ENCODE measurements around the gene GPATCH1. TPM values are rescaled to one million over a fixed set of nuclear protein-coding genes. Genes with fewer than 3 reads are reported as not detected.
"Not testable (repeated sequence)": the region's sequence is repeated elsewhere in the genome, so short reads cannot be mapped to it uniquely, and the experiment has no call there.

GPATCH1 gene
- total and polyA plus RNA-seq, 5 experiments from 2014 or later: 3.9 to 21.7 (median 6.4) TPM

- Mint-ChIP-seq H3K27ac (peak overlapping the region in 2 of 10 donors; percentile 3 to 11), H3K4me1 (peaks cover 9 to 14% (median 12%) of the 10 kb centered on the region in 4 donors)
- H3K4me3 Mint-ChIP-seq, H3K9me3 Mint-ChIP-seq, ATAC-seq, DNase-seq, H3K36me3 Mint-ChIP-seq, H3K27me3 Mint-ChIP-seq, POLR2A ChIA-PET: not testable (repeated sequence)
Measured at GRCh38 chr19:33154313-33154712, 73.3 kb downstream of the GPATCH1 start.

- no peak overlapping the region for H3K27ac Mint-ChIP-seq
- ATAC-seq: no peak
- POLR2A ChIA-PET: no interaction called here
Measured at GRCh38 chr19:33156334-33156733, 75.4 kb downstream of the GPATCH1 start.

GRCh38 chr19:33157906-33158305, 76.9 kb downstream of the GPATCH1 start:
- DNase-seq (no peak), ATAC-seq (no peak)
- peak overlapping the region in 7 of 10 donors; percentile 28 to 92 (median 69) for H3K27ac Mint-ChIP-seq
- POLR2A ChIA-PET: interaction anchor here (0.6 to 7.6 kb wide), 3 partner anchors 14 to 17 kb away, joined by 3 to 113 read pairs (median 3); no protein-coding TSS in a partner anchor
- H3K9me3 Mint-ChIP-seq: no peaks in the 10 kb centered on the region
- peaks cover 18 to 43% (median 37%) of the 10 kb centered on the region in 4 donors for H3K4me1 Mint-ChIP-seq
- H3K4me3 Mint-ChIP-seq: peak overlapping the region in 1 of 10 donors; percentile 22
- no peaks in the 10 kb centered on the region for H3K36me3 Mint-ChIP-seq
- no peaks in the 10 kb centered on the region for H3K27me3 Mint-ChIP-seq

More at GRCh38 chr19:33156334-33156733, 75.4 kb downstream of the GPATCH1 start:
- Mint-ChIP-seq H3K9me3 (no peaks in the 10 kb centered on the region), H3K4me3 (no peak overlapping the region), H3K27me3 (no peaks in the 10 kb centered on the region), H3K36me3 (no peaks in the 10 kb centered on the region), H3K4me1 (peaks cover 14 to 33% (median 30%) of the 10 kb centered on the region in 4 donors)
- no peak for DNase-seq

GRCh38 chr19:33158365-33158764, 77.4 kb downstream of the GPATCH1 start:
- ATAC-seq (no peak), DNase-seq (no peak)
- peak overlapping the region in 2 of 10 donors; percentile 18 to 22 for H3K4me3 Mint-ChIP-seq
- POLR2A ChIA-PET: interaction anchor here (0.6 to 7.6 kb wide), 2 partner anchors 17 to 23 kb away, joined by 3 to 113 read pairs; no protein-coding TSS in a partner anchor
- no peaks in the 10 kb centered on the region for H3K9me3 Mint-ChIP-seq
- H3K4me1 Mint-ChIP-seq: peaks cover 18 to 43% (median 37%) of the 10 kb centered on the region in 4 donors
- H3K27ac Mint-ChIP-seq: peak overlapping the region in 6 of 10 donors; percentile 28 to 92 (median 60)
- H3K36me3 Mint-ChIP-seq: no peaks in the 10 kb centered on the region
- no peaks in the 10 kb centered on the region for H3K27me3 Mint-ChIP-seq

- POLR2A ChIA-PET: interaction anchor here (0.6 to 7.6 kb wide), 3 partner anchors 16 to 215 kb away, joined by 3 to 113 read pairs (median 5); partner anchors contain the start of gene CEBPG
- Mint-ChIP-seq H3K27me3 (no peaks in the 10 kb centered on the region), H3K27ac (peak overlapping the region in 2 of 10 donors; percentile 48 to 86), H3K36me3 (no peaks in the 10 kb centered on the region), H3K9me3 (no peaks in the 10 kb centered on the region), H3K4me1 (peaks cover 19 to 43% (median 37%) of the 10 kb centered on the region in 4 donors), H3K4me3 (no peak overlapping the region)
- no peak for DNase-seq
- ATAC-seq: no peak
Measured at GRCh38 chr19:33159149-33159548, 78.2 kb downstream of the GPATCH1 start.

GRCh38 chr19:33159893-33160292, 78.9 kb downstream of the GPATCH1 start:
- no peak for ATAC-seq
- peaks cover 20 to 43% (median 38%) of the 10 kb centered on the region in 4 donors for H3K4me1 Mint-ChIP-seq
- DNase-seq: no peak
- H3K9me3 Mint-ChIP-seq: no peaks in the 10 kb centered on the region
- POLR2A ChIA-PET: interaction anchor here (1.4 to 7.6 kb wide), 3 partner anchors 15 to 214 kb away, joined by 3 to 113 read pairs (median 5); partner anchors contain the start of gene CEBPG
- peak overlapping the region; percentile 83 to 95 (median 91) for H3K27ac Mint-ChIP-seq
- no peaks in the 10 kb centered on the region for H3K36me3 Mint-ChIP-seq
- H3K27me3 Mint-ChIP-seq: no peaks in the 10 kb centered on the region
- H3K4me3 Mint-ChIP-seq: peak overlapping the region in 5 of 10 donors; percentile 55 to 81 (median 74)

- H3K9me3 Mint-ChIP-seq: no peaks in the 10 kb centered on the region
- H3K27ac Mint-ChIP-seq: peak overlapping the region in 9 of 10 donors; percentile 37 to 94 (median 88)
- H3K4me1 Mint-ChIP-seq: peaks cover 21 to 44% (median 39%) of the 10 kb centered on the region in 4 donors
- H3K27me3 Mint-ChIP-seq: no peaks in the 10 kb centered on the region
- peak overlapping the region in 7 of 10 donors; percentile 15 to 81 (median 70) for H3K4me3 Mint-ChIP-seq
- ATAC-seq: no peak
- DNase-seq: no peak
- no peaks in the 10 kb centered on the region for H3K36me3 Mint-ChIP-seq
- POLR2A ChIA-PET: interaction anchor here (1.8 to 7.6 kb wide), 2 partner anchors 14 to 212 kb away, joined by 5 to 113 read pairs; partner anchors contain the start of gene CEBPG
Measured at GRCh38 chr19:33161201-33161600, 80.2 kb downstream of the GPATCH1 start.

GRCh38 chr19:33163481-33163880, 82.5 kb downstream of the GPATCH1 start:
- Mint-ChIP-seq H3K4me3 (no peak overlapping the region), H3K27ac (no peak overlapping the region), H3K4me1 (peaks cover 17 to 45% (median 30%) of the 10 kb centered on the region in 4 donors), H3K36me3 (peaks cover 0 to 4% (median 2%) of the 10 kb centered on the region in 3 donors), H3K9me3 (peaks cover 0 to 13% (median 3%) of the 10 kb centered on the region in 9 donors), H3K27me3 (no peaks in the 10 kb centered on the region)
- no peak for ATAC-seq
- DNase-seq: no peak
- POLR2A ChIA-PET: interaction anchor here (7.6 kb wide), 1 partner anchor 12 kb away, joined by 113 read pairs; no protein-coding TSS in a partner anchor

GRCh38 chr19:33166037-33166436, 85.1 kb downstream of the GPATCH1 start:
- POLR2A ChIA-PET: interaction anchor here (1.8 kb wide), 1 partner anchor 10 kb away, joined by 8 read pairs; no protein-coding TSS in a partner anchor
- H3K36me3 Mint-ChIP-seq: peaks cover 0 to 11% (median 9%) of the 10 kb centered on the region in 3 donors
- peaks cover 0 to 19% (median 4%) of the 10 kb centered on the region in 9 donors for H3K9me3 Mint-ChIP-seq
- H3K27ac Mint-ChIP-seq, ATAC-seq, H3K27me3 Mint-ChIP-seq, DNase-seq, H3K4me3 Mint-ChIP-seq: not testable (repeated sequence)
- H3K4me1 Mint-ChIP-seq: peaks cover 12 to 37% (median 17%) of the 10 kb centered on the region in 4 donors

GRCh38 chr19:33167438-33167837, 86.5 kb downstream of the GPATCH1 start:
- ATAC-seq (no peak), DNase-seq (no peak)
- Mint-ChIP-seq H3K27ac (no peak overlapping the region), H3K4me3 (no peak overlapping the region), H3K36me3 (peaks cover 0 to 11% (median 9%) of the 10 kb centered on the region in 3 donors), H3K4me1 (peaks cover 8 to 33% (median 18%) of the 10 kb centered on the region in 4 donors), H3K27me3 (no peaks in the 10 kb centered on the region), H3K9me3 (peaks cover 0 to 19% (median 4%) of the 10 kb centered on the region in 9 donors)
- POLR2A ChIA-PET: interaction anchor here (1.8 kb wide), 1 partner anchor 9 kb away, joined by 8 read pairs; no protein-coding TSS in a partner anchor

GRCh38 chr19:33168528-33168927, 87.5 kb downstream of the GPATCH1 start:
- peaks cover 12 to 37% (median 26%) of the 10 kb centered on the region in 4 donors for H3K4me1 Mint-ChIP-seq
- H3K27me3 Mint-ChIP-seq: no peaks in the 10 kb centered on the region
- no peak overlapping the region for H3K4me3 Mint-ChIP-seq
- POLR2A ChIA-PET: no interaction called here
- H3K9me3 Mint-ChIP-seq: peaks cover 0 to 19% (median 4%) of the 10 kb centered on the region in 9 donors
- peaks cover 0 to 11% (median 9%) of the 10 kb centered on the region in 3 donors for H3K36me3 Mint-ChIP-seq
- no peak for ATAC-seq
- peak overlapping the region in 1 of 10 donors; percentile 74 for H3K27ac Mint-ChIP-seq
- no peak for DNase-seq

- POLR2A ChIA-PET: no interaction called here
- peaks cover 20 to 49% (median 45%) of the 10 kb centered on the region in 4 donors for H3K4me1 Mint-ChIP-seq
- H3K36me3 Mint-ChIP-seq: peaks cover 0 to 11% (median 9%) of the 10 kb centered on the region in 3 donors
Measured at GRCh38 chr19:33171222-33171795, 90.3 kb downstream of the GPATCH1 start.

More at GRCh38 chr19:33171222-33171795, 90.3 kb downstream of the GPATCH1 start:
- no peak overlapping the region for H3K4me3 Mint-ChIP-seq
- peaks cover 0 to 19% (median 4%) of the 10 kb centered on the region in 9 donors for H3K9me3 Mint-ChIP-seq
- H3K27me3 Mint-ChIP-seq: no peaks in the 10 kb centered on the region
- ATAC-seq: no peak
- DNase-seq: no peak
- peak overlapping the region in 1 of 10 donors; percentile 57 for H3K27ac Mint-ChIP-seq
